Measurements from ENCODE around the gene DNAJC11.

GRCh38 chr1:6730473-6730872, 28.9 kb upstream of the DNAJC11 start:
- no peak for TF ChIP-seq POLR2A (IDR thresholded peaks at IDR 0.05)
- TF ChIP-seq CTCF (IDR thresholded peaks at IDR 0.05 in 8 of 11, conservative IDR thresholded peaks at IDR 0.05 in 3 of 11), result no peak
